Endothelial cell (in vitro differentiated cells): ENCODE data around the gene COL8A2. TPM values are rescaled to one million over a fixed set of nuclear protein-coding genes. Genes with fewer than 3 reads are reported as not detected.

ENCODE experiments used
- DNase-seq: peaks from one replicate; pipeline ENCODE4 v3.0.0; 2021; ENCODE audit warnings: low spot score
- H3K27ac Mint-ChIP-seq: one replicate; pipeline ENCODE4 v1.8.0; 2021; ENCODE audit warnings: mixed read lengths, inconsistent platforms; ENCODE audit not compliant: unreplicated experiment
- H3K27me3 Mint-ChIP-seq: one replicate; pipeline ENCODE4 v1.8.0; 2021; ENCODE audit warnings: mild to moderate bottlenecking, moderate library complexity, mixed read lengths, inconsistent platforms; ENCODE audit not compliant: unreplicated experiment
- H3K36me3 Mint-ChIP-seq: one replicate; pipeline ENCODE4 v1.8.0; 2021; ENCODE audit warnings: mild to moderate bottlenecking, low read depth, mixed read lengths, inconsistent platforms; ENCODE audit not compliant: unreplicated experiment
- H3K4me1 Mint-ChIP-seq: one replicate; pipeline ENCODE4 v1.8.0; 2021; ENCODE audit warnings: mild to moderate bottlenecking, mixed read lengths, inconsistent platforms; ENCODE audit not compliant: unreplicated experiment
- H3K4me3 Mint-ChIP-seq: one replicate; pipeline ENCODE4 v1.8.0; 2021; ENCODE audit warnings: mild to moderate bottlenecking, mixed read lengths, inconsistent platforms; ENCODE audit not compliant: unreplicated experiment
- H3K9me3 Mint-ChIP-seq: one replicate; pipeline ENCODE4 v1.8.0; 2021; ENCODE audit warnings: mixed read lengths, inconsistent platforms; ENCODE audit not compliant: unreplicated experiment
- CTCF ChIP-seq: fragments of 200-600 bp; sonication (generic); IDR thresholded peaks from one replicate; pipeline ENCODE4 v1.5.0; 2021; ENCODE audit warnings: antibody characterized with exemption; ENCODE audit not compliant: unreplicated experiment
- total RNA-seq: library from RNA; stranded (reverse); fragmentation: NEBNext Ultra II Directional; extraction: Animal tissue kit (Norgen Biotek cat#: 25700); gene quantifications from one replicate; pipeline ENCODE4 v1.2.1, GENCODE V29; 2021; ENCODE audit not compliant: unreplicated experiment

The COL8A2 gene
- total RNA-seq, 1 donor from 2014 or later: 0.13 TPM

- no peaks in the 10 kb centered on the region for H3K9me3 Mint-ChIP-seq
- H3K36me3 Mint-ChIP-seq: peaks cover 9% of the 10 kb centered on the region
- peaks cover 3% of the 10 kb centered on the region for H3K4me1 Mint-ChIP-seq
- H3K27ac Mint-ChIP-seq: no peak overlapping the region
- peaks cover 3% of the 10 kb centered on the region for H3K27me3 Mint-ChIP-seq
- no peak overlapping the region for H3K4me3 Mint-ChIP-seq
- TF ChIP-seq CTCF: no peak
- DNase-seq: no peak
Measured at GRCh38 chr1:36135796-36136195, 10.8 kb upstream of the COL8A2 start.

- Mint-ChIP-seq H3K36me3 (peaks cover 9% of the 10 kb centered on the region), H3K9me3 (no peaks in the 10 kb centered on the region), H3K4me3 (no peak overlapping the region), H3K27ac (no peak overlapping the region), H3K27me3 (peaks cover 3% of the 10 kb centered on the region), H3K4me1 (peaks cover 3% of the 10 kb centered on the region)
- no peak for TF ChIP-seq CTCF
- DNase-seq: no peak
Measured at GRCh38 chr1:36135330-36135667, 10.3 kb upstream of the COL8A2 start.

GRCh38 chr1:36134505-36135329, 9.7 kb upstream of the COL8A2 start:
- peaks cover 9% of the 10 kb centered on the region for H3K36me3 Mint-ChIP-seq
- TF ChIP-seq CTCF: peak; percentile 79
- H3K27ac Mint-ChIP-seq: no peak overlapping the region
- DNase-seq: peak; percentile 81
- peaks cover 3% of the 10 kb centered on the region for H3K4me1 Mint-ChIP-seq
- peaks cover 3% of the 10 kb centered on the region for H3K27me3 Mint-ChIP-seq
- no peaks in the 10 kb centered on the region for H3K9me3 Mint-ChIP-seq
- no peak overlapping the region for H3K4me3 Mint-ChIP-seq

- peaks cover 3% of the 10 kb centered on the region for H3K4me1 Mint-ChIP-seq
- H3K4me3 Mint-ChIP-seq: no peak overlapping the region
- H3K27ac Mint-ChIP-seq: no peak overlapping the region
- no peaks in the 10 kb centered on the region for H3K9me3 Mint-ChIP-seq
- no peak for TF ChIP-seq CTCF
- H3K27me3 Mint-ChIP-seq: peaks cover 3% of the 10 kb centered on the region
- no peak for DNase-seq
- peaks cover 9% of the 10 kb centered on the region for H3K36me3 Mint-ChIP-seq
Measured at GRCh38 chr1:36134031-36134430, 9.0 kb upstream of the COL8A2 start.

- Mint-ChIP-seq H3K36me3 (peaks cover 9% of the 10 kb centered on the region), H3K9me3 (no peaks in the 10 kb centered on the region), H3K27ac (no peak overlapping the region), H3K4me1 (peaks cover 3% of the 10 kb centered on the region), H3K4me3 (no peak overlapping the region), H3K27me3 (peaks cover 3% of the 10 kb centered on the region)
- DNase-seq: no peak
- TF ChIP-seq CTCF: no peak
Measured at GRCh38 chr1:36133484-36133883, 8.5 kb upstream of the COL8A2 start.
